Type B pancreatic cell (in vitro differentiated cells): ENCODE measurements around the gene MMP7. TPM values are rescaled to one million over a fixed set of nuclear protein-coding genes. Genes with fewer than 3 reads are reported as not detected.

ENCODE experiments used
- DNase-seq: peaks from one replicate; pipeline ENCODE4 v3.0.0; 2021; ENCODE audit warnings: mixed read lengths; ENCODE audit not compliant: unreplicated experiment; ENCODE audit errors: extremely low spot score
- H3K27ac Mint-ChIP-seq: 2 replicates; pipeline ENCODE4 v1.8.0; 2021; ENCODE audit warnings: mild to moderate bottlenecking, mixed read lengths
- H3K27me3 Mint-ChIP-seq: 2 replicates; pipeline ENCODE4 v1.8.0; 2021; ENCODE audit warnings: mixed read lengths
- H3K36me3 Mint-ChIP-seq: 2 replicates; pipeline ENCODE4 v1.8.0; 2021; ENCODE audit warnings: mixed read lengths
- H3K4me1 Mint-ChIP-seq: one replicate; pipeline ENCODE4 v1.8.0; 2021; ENCODE audit warnings: mixed read lengths; ENCODE audit not compliant: unreplicated experiment
- H3K4me3 Mint-ChIP-seq: 2 replicates; pipeline ENCODE4 v1.8.0; 2021; ENCODE audit warnings: mild to moderate bottlenecking, mixed read lengths
- H3K9me3 Mint-ChIP-seq: 2 replicates; pipeline ENCODE4 v1.8.0; 2021; ENCODE audit warnings: mixed read lengths
- total RNA-seq: library from RNA; stranded (reverse); gene quantifications from 2 replicates; pipeline ENCODE4 v1.2.1, GENCODE V29; 2021; ENCODE audit warnings: low replicate concordance
- TF ChIP-seq, protein P1 (sequence below): fragments of 200-600 bp; sonication (generic); conservative IDR thresholded peaks from 2 replicates; pipeline ENCODE4 v1.5.0; 2021; ENCODE audit warnings: antibody characterized with exemption, mild to moderate bottlenecking

MMP7 gene
- total RNA-seq, 1 donor from 2014 or later = 3.5 TPM

- DNase-seq = no peak
- Mint-ChIP-seq H3K27ac (no peak overlapping the region), H3K9me3 (peaks cover 12% of the 10 kb centered on the region), H3K27me3 (no peaks in the 10 kb centered on the region), H3K4me1 (no peaks in the 10 kb centered on the region), H3K4me3 (no peak overlapping the region), H3K36me3 (no peaks in the 10 kb centered on the region)
- TF ChIP-seq, protein P1, sequence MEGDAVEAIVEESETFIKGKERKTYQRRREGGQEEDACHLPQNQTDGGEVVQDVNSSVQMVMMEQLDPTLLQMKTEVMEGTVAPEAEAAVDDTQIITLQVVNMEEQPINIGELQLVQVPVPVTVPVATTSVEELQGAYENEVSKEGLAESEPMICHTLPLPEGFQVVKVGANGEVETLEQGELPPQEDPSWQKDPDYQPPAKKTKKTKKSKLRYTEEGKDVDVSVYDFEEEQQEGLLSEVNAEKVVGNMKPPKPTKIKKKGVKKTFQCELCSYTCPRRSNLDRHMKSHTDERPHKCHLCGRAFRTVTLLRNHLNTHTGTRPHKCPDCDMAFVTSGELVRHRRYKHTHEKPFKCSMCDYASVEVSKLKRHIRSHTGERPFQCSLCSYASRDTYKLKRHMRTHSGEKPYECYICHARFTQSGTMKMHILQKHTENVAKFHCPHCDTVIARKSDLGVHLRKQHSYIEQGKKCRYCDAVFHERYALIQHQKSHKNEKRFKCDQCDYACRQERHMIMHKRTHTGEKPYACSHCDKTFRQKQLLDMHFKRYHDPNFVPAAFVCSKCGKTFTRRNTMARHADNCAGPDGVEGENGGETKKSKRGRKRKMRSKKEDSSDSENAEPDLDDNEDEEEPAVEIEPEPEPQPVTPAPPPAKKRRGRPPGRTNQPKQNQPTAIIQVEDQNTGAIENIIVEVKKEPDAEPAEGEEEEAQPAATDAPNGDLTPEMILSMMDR = no peak
Measured at GRCh38 chr11:102572554-102573220, 42.1 kb upstream of the MMP7 start.

DNA sequence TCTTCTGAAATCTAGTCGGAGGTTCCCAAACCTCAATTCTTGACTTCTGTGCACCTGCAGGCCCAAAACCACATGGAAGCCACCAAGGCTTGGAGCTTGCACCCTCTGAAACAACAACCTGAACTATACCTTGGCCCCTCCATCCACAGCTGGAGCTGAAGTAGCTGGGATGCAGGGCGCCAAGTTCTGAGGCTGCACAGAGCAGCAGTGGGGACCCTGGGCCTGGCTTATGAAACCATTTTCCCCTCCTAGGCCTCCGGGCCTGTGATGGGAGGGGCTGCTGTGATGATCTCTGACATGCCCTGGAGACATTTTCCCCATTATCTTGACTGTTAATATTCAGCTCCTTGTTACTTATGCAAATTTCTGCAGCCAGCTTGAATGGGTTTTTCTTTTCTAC lies 38.3 kb upstream of the MMP7 start:
- Mint-ChIP-seq H3K27me3 (no peaks in the 10 kb centered on the region), H3K9me3 (peaks cover 18% of the 10 kb centered on the region), H3K4me3 (no peak overlapping the region), H3K27ac (no peak overlapping the region), H3K4me1 (no peaks in the 10 kb centered on the region), H3K36me3 (no peaks in the 10 kb centered on the region)
- TF ChIP-seq, protein P1 = no peak
- DNase-seq = no peak

GRCh38 chr11:102566112-102566511 lies 35.6 kb upstream of the MMP7 start:
- H3K9me3 Mint-ChIP-seq = peaks cover 13% of the 10 kb centered on the region
- no peaks in the 10 kb centered on the region for H3K27me3 Mint-ChIP-seq
- no peak overlapping the region for H3K4me3 Mint-ChIP-seq
- no peaks in the 10 kb centered on the region for H3K4me1 Mint-ChIP-seq
- no peak for DNase-seq
- H3K36me3 Mint-ChIP-seq = no peaks in the 10 kb centered on the region
- no peak overlapping the region for H3K27ac Mint-ChIP-seq
- TF ChIP-seq, protein P1 = no peak

DNA sequence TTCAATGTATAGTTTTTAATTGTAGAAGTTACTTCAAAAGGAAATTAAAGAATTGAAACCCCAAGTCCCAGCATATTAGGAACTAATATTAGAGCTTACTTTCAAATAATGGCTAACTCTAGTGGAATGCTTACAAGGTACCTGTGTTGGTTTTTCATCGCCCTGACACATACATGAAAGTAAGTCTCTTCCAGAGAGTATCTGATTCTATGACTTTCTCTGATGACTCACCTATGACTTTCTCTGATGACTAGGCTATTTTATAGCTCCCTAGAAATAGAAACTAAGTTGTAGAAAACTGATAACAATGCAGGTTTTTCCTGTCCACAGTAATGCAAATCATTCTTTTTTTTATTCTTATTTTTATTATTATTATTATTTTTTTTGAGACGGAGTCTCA lies 33.6 kb upstream of the MMP7 start:
- no peak overlapping the region for H3K4me3 Mint-ChIP-seq
- peaks cover 13% of the 10 kb centered on the region for H3K9me3 Mint-ChIP-seq
- no peaks in the 10 kb centered on the region for H3K4me1 Mint-ChIP-seq
- H3K36me3 Mint-ChIP-seq = no peaks in the 10 kb centered on the region
- DNase-seq = no peak
- peak overlapping the region; percentile 63 for H3K27ac Mint-ChIP-seq
- TF ChIP-seq, protein P1 = no peak
- H3K27me3 Mint-ChIP-seq = no peaks in the 10 kb centered on the region

GRCh38 chr11:102561636-102562035 lies 31.1 kb upstream of the MMP7 start:
- peaks cover 5% of the 10 kb centered on the region for H3K9me3 Mint-ChIP-seq
- no peaks in the 10 kb centered on the region for H3K4me1 Mint-ChIP-seq
- no peak for DNase-seq
- no peak overlapping the region for H3K4me3 Mint-ChIP-seq
- H3K27me3 Mint-ChIP-seq = no peaks in the 10 kb centered on the region
- no peaks in the 10 kb centered on the region for H3K36me3 Mint-ChIP-seq
- TF ChIP-seq, protein P1 = no peak
- H3K27ac Mint-ChIP-seq = no peak overlapping the region

DNA sequence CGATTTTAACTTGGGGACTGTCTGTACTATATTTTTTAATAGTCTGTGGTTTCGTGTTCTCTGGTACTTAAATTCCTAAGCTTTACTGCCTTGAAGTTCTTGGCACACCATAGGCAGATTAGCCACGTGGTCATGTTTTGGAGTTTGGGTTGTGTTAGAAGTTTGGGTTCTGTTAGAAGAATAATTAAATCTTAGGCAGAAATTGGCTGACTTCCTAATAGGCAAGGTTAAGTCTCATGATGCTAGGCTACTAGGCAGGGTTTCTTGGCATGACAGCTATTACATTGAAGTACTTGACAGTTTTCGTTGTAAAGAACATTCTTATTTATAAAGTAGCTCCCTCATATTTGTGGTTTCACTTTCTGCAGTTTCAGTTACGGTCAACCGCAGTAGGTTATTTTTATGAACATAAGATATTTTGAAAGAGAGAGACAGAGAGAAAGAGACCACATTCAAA lies 30.0 kb upstream of the MMP7 start:
- Mint-ChIP-seq H3K9me3 (no peaks in the 10 kb centered on the region), H3K27ac (no peak overlapping the region), H3K27me3 (no peaks in the 10 kb centered on the region), H3K4me1 (no peaks in the 10 kb centered on the region), H3K36me3 (no peaks in the 10 kb centered on the region), H3K4me3 (no peak overlapping the region)
- TF ChIP-seq, protein P1 = no peak
- DNase-seq = no peak
